Measurements from ENCODE around the gene FZD4. TPM values are rescaled to one million over a fixed set of nuclear protein-coding genes. Genes with fewer than 3 reads are reported as not detected.
"Not testable (repeated sequence)": the region's sequence is repeated elsewhere in the genome, so short reads cannot be mapped to it uniquely, and the experiment has no call there.

Gene FZD4
- polyA plus RNA-seq, 3 donors: 67.7 to 73.8 (median 71.6) TPM

DNA sequence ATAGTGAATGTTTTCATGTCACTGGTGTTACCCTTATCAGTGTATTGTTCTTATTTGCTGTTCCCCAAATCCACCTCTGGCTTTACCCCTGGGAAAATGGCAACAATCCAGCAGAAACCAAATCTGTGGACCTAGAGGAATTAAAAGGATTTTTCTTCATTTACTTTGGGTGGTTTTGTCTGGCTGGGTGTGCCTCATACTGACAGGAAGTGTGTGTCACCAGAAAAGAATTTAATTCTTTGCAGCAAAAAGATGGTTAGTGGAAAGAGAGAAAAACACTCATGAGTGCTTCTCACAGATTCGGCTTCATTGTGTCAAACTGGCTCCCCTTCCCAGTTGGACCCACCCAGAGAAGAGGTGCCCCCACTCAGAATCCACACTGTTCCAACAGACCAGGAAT, 38.9 kb downstream of the FZD4 start:
- no peak for DNase-seq (ENCODE audit: low read depth in 3 of 3, low spot score in 2 of 3)

DNA sequence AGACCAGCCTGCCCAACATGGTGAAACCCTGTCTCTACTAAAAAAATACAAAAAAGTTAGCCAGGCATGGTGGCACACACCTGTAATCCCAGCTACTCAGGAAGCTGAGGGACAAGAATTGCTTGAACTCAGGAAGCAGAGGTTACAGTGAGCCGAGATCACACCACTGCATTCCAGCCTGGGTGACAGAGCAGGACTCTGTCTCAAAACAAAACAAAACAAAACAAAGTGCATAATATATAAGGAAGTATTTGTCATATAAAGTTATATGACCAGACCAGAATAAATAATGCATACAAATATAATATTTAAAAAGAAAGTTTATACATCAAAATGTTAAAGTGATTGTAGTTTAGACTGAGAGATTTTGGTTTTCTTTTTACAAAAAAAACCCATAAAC, 39.3 kb downstream of the FZD4 start:
- not testable (repeated sequence) for DNase-seq (ENCODE audit: low read depth in 3 of 3, low spot score in 2 of 3)

DNA sequence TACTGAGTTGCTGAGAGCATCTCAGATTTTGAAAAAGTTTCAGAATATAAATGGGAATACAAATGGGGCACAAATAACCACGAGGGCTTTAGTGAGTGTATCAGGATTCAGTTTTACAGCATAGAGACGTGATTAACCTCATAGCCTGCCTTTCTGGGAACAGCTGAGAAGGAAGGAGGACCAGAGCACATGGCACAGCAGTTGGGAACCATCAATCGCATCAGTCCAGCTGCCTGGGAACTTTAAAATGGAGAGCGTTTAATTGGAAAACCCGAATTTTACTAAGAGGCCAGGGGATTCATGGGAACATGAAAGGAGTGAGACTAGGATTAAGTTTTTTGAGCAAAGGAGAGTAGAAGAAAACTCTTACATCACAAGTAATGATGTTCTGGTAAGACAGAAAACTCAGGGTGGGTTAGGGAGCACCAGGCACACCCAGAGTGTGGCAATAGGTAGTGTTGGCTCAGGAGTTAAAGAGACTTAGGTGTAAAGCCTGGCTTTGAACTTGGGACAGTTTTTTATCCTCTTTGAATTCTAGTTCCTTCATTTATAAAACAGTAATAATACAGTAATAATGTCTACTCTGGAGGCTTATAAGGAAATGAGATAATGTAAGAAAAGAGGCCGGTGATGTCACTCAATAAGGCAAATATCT, 40.2 kb downstream of the FZD4 start:
- no peak for DNase-seq (ENCODE audit: low read depth in 3 of 3, low spot score in 2 of 3)

DNA sequence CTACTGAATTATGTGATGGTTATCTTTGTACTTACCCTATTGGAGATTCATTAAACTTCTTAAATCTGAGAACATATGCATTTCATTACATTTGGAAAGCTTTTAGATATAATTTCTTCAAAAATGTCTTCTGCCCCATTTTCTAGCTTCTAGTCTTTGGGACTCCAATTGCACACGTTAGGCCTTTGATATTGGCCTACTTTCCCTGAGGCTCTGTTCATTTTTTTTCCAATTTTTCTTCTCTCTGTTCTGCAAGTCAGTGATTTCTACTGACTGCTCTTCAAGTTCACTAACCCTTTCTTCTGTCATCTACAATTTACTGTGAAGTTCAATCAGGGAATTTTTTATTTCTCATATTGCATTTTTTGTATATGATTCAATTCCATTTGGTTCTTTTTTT, 43.0 kb downstream of the FZD4 start:
- DNase-seq (ENCODE audit: low read depth in 3 of 3, low spot score in 2 of 3): no peak

DNA sequence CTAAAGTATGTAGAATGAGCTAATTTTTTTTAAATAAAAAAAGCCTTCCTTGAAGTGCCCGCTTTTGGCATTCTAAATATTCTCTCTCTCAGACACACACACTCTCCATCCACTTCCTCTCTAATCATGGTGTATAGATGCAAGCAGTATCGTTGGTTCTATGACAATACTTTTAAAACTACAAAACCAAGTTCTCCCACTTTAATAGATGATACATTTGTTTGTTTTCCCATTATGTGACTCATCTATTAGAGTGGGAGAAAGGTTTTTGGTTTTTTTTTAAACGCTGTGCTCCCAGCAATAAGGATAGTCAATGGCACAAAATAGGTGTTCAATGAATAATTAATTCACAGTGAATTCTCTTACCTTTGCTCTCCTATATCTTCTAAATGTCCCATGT, 44.6 kb downstream of the FZD4 start:
- no peak for DNase-seq (ENCODE audit: low read depth in 3 of 3, low spot score in 2 of 3)

DNA sequence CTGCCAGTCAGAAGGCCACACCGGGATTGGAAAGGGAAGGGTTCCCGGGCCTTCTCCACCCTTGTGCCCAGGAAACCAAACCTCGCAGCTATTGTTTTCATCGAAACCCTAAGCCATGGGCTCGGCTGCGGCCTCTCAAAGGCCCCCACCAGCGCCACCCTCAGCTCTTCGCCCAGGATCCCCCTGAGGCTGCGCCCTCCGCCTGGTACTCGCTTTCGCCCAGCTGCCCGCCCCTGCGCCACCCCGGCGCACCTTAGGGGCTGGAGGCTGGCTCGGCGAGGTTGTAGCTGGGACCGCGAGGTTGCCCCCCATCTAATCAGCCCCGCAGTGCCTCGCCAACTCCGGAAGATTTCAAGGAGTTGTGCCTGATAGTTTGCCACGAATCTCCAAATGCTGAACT, 49.0 kb downstream of the FZD4 start:
- no peak for DNase-seq (ENCODE audit: low read depth in 3 of 3, low spot score in 2 of 3)

DNA sequence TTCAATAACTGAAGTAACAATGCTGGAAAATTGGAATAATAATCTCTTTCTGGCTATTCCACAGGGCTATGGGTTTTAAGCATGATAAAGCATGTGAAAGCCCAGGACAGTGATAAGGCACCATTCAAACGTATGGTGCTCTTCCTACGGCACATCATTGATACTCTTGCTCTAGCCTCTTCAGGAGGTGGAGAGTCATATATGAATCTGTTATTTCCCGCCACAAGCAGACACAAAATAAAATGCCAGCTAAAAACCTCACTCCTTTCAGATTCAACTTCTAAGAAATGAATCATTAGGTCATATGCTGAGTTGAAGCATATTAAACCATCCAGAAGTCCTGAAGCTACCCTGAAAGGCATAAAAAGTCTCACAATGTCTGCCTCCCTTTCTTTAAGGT, 49.9 kb downstream of the FZD4 start:
- DNase-seq (ENCODE audit: low read depth in 3 of 3, low spot score in 2 of 3): no peak

DNA sequence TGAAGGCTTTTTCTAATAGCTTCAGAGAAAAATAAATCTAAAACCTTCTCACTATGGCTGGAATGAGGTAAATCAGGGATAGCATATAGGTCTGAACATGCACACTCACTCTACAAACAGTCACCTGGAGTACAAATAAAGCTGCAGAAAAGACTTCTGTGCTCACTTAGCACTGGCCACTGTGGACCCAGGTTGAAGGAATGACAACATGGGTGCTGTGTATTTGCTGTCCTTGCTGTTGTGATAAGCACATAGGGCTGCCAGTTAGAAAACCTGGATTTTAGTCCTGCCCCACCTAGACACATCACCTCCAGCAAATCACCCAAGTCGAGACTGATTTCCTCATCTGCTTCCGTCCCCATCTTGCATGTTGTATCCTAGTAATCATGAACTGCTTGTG, 51.2 kb downstream of the FZD4 start:
- DNase-seq (ENCODE audit: low read depth in 3 of 3, low spot score in 2 of 3): no peak

DNA sequence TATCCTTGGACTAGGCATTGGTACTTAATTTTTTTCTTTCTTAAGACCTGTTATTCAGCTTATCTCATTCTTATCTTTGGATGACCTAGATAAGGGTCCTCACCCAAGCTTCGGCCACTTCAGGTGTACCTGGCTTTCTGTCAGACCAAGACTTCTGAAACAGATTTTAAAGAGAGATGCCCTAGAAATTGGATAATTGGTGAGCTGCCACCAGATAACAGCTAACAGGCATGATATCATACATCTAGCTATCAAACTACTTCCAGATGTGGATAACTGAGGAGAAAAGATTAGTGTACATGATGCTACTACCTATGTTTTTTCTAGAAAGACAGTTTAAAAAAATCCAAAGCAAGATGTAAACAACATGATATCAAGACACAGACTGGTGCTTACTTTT, 52.9 kb downstream of the FZD4 start:
- DNase-seq (ENCODE audit: low read depth in 3 of 3, low spot score in 2 of 3): no peak

DNA sequence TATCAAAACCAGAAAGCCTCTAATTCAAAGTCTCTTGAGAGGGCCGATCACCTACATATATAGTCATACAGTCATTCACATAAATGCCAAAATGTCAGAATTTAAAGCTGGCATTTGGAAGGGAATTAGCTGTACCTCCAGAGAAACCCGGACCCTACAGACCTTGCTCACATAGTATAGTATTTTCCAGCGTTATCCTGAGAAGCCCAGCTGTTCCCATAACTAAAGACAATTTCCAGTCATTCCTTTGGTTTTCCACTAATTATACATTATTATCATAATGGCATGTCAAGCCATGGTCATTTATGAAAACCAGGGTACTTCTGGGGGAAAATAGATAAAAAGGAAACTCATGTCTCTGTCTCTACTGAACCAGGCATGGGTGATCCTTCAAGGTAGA, 53.6 kb downstream of the FZD4 start:
- no peak for DNase-seq (ENCODE audit: low read depth in 3 of 3, low spot score in 2 of 3)

DNA sequence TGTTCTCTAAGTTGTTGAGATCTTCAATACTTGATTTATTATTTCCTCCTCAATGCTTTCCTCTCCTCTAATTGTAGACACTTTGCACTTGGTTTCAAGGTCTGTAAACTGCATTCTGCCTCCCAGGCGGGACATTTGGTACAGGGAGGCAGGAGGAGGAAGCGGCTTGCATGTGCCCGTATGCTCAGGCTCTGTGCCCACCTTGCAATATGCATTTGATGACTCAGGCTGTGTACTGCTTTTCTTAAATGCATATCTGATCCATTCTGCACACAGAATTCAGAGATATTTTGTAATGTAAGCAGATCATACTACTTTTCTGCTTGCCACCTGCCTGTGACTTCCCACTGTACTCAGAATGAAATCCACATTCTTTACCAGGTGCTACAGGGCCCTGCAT, 55.0 kb downstream of the FZD4 start:
- DNase-seq (ENCODE audit: low read depth in 3 of 3, low spot score in 2 of 3): no peak

DNA sequence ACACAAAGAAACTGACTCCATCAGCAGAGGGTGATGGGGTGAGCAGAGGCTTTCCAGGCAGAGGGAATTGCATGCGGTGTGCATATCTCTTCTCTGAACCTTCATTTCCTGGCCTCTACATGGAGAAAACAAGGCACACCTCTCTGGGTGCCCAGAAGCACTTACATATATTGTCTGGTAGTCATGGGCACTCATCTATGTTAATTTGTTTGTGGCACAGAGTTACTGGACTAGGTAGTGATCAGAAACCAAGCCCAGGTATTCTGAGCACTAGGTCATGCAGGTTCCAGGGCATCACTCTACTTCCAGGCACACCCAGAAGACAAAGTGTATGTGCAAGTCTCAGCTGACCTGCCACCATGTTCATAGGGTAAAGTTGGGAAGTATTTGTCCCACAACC, 56.5 kb downstream of the FZD4 start:
- DNase-seq (ENCODE audit: low read depth in 3 of 3, low spot score in 2 of 3): no peak

DNA sequence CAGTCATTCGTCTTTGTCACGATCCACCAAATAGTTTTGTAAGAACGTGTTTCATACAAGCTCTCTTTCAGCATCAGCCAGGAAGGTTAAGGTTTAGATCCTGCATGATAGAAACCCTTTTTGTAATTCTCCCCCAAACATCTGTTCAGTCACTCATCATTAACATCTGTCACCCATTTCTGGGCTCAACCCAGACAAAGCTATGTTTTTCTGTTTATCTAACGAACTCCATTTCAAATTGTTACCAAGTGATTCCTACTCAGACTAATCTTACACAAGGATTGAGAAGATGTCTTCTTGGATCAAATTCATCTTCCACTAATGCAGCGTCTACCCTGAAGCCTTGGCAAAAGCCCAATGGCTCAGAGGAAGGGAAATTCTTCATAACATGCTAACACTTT, 58.8 kb downstream of the FZD4 start:
- DNase-seq (ENCODE audit: low read depth in 3 of 3, low spot score in 2 of 3): no peak

Other genes with a start within 250 kb of the FZD4 start
- gene PRSS23, start 154.9 kb downstream of the FZD4 start, polyA plus RNA-seq (ENCODE audit: insufficient read length in 3 of 3): 100 to 1,000 TPM in 2 of 3 donors, 10 to 100 TPM in 1; 82.6 to 110 (median 109) TPM
- 10 to 100 TPM; 34.4 to 49.4 (median 40.5) TPM for gene TMEM135, start 82.5 kb upstream of the FZD4 start, polyA plus RNA-seq (ENCODE audit: insufficient read length in 3 of 3)

Measured in right renal cortex interstitium (tissue), 3 donors.